ENCODE results near the gene LTA. TPM values are rescaled to one million over a fixed set of nuclear protein-coding genes. Genes with fewer than 3 reads are reported as not detected.

The LTA gene
- total RNA-seq, 1 donor from 2014 or later: not detected

GRCh38 chr6:31541658-31542521 lies 30.2 kb upstream of the LTA start, which contains the start of gene DDX39B:
Gene DDX39B (minus strand): TSS chr6:31542003. CDS start chr6:31540532, 1,471 bp downstream.
- peak; percentile 98 for DNase-seq (ENCODE audit: low read depth)

GRCh38 chr6:31543639-31544038 lies 28.4 kb upstream of the LTA start:
- no peak for DNase-seq (ENCODE audit: low read depth)

- peak; percentile 71 for DNase-seq (ENCODE audit: low read depth)
Observed at GRCh38 chr6:31544676-31545075, 27.4 kb upstream of the LTA start.

GRCh38 chr6:31545291-31545690 lies 26.8 kb upstream of the LTA start:
- DNase-seq (ENCODE audit: low read depth): no peak

- peak; percentile 89 for DNase-seq (ENCODE audit: low read depth)
Observed at GRCh38 chr6:31546339-31546957, 25.6 kb upstream of the LTA start, which contains the start of gene ATP6V1G2. Gene ATP6V1G2 (minus strand): TSS chr6:31546608. CDS start chr6:31546559, 49 bp downstream.

GRCh38 chr6:31546958-31547726 lies 24.9 kb upstream of the LTA start, which contains the start of gene NFKBIL1:
Gene NFKBIL1 (plus strand): TSS chr6:31547608. CDS start chr6:31547695, 87 bp downstream.
- DNase-seq (ENCODE audit: low read depth): peak; percentile 98

- no peak for DNase-seq (ENCODE audit: low read depth)
Observed at GRCh38 chr6:31547727-31548543, 24.2 kb upstream of the LTA start.

- no peak for DNase-seq (ENCODE audit: low read depth)
Observed at GRCh38 chr6:31548544-31548873, 23.6 kb upstream of the LTA start.

GRCh38 chr6:31551371-31551770 lies 20.7 kb upstream of the LTA start:
- DNase-seq (ENCODE audit: low read depth): peak; percentile 52

GRCh38 chr6:31556307-31556706 lies 15.8 kb upstream of the LTA start:
- DNase-seq (ENCODE audit: low read depth): no peak

- DNase-seq (ENCODE audit: low read depth): no peak
Observed at GRCh38 chr6:31557443-31558317, 14.4 kb upstream of the LTA start.

GRCh38 chr6:31558318-31558625 lies 13.8 kb upstream of the LTA start:
- no peak for DNase-seq (ENCODE audit: low read depth)

GRCh38 chr6:31558631-31559500 lies 13.2 kb upstream of the LTA start:
- DNase-seq (ENCODE audit: low read depth): peak; percentile 55

- no peak for DNase-seq (ENCODE audit: low read depth)
Observed at GRCh38 chr6:31559606-31559957, 12.5 kb upstream of the LTA start.

- DNase-seq (ENCODE audit: low read depth): peak; percentile 85
Observed at GRCh38 chr6:31559958-31560696, 12.0 kb upstream of the LTA start.

- no peak for DNase-seq (ENCODE audit: low read depth)
Observed at GRCh38 chr6:31560697-31561058, 11.4 kb upstream of the LTA start.

GRCh38 chr6:31567531-31568370 lies 4.3 kb upstream of the LTA start:
- no peak for DNase-seq (ENCODE audit: low read depth)

All from myocyte (in vitro differentiated cells).